T-helper 22 cell (primary cell): ENCODE data around the gene C12orf54.
"Not testable (repeated sequence)": the region's sequence is repeated elsewhere in the genome, so short reads cannot be mapped to it uniquely, and the experiment has no call there.

Experiments
- DNase-seq: peaks from one replicate; pipeline ENCODE4 v3.0.0-alpha.2; 2020; ENCODE audit warnings: low read depth

C12orf54 gene

DNA sequence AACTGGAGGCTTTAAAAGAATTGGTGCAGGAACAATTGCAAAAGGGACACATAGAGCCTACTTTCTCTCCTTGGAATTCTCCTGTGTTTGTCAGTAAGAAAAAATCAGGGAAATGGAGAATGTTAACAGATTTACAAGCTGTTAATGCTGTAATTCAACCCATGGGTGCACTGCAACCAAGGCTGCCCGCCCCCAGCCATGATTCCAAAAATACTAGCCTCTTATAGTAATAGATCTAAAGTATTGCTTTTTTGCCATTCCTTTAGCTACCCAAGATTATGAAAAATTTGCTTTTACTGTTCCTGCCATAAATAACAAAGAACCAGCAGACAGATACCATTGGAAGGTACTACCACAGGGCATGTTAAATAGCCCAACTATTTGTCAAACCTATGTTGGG, 27.8 kb downstream of the C12orf54 start:
- no peak for DNase-seq

DNA sequence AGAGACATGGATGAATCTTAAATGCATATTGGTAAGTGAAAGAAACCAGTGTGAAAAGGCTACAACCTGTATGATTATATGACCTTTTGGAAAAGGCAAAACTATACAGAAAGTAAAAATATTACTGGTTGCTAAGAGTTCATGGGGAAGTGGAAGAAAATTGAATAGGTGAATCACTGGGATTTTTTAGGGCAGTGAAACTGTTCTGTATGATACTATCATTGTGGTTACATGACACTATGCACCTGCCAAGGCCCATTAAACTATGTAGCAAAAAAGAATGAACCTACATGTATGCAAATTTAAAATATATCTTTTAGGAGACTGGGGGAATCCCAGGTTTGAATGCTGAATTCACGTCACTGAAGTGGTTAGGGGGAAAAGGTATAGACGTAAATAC, 30.6 kb downstream of the C12orf54 start:
- DNase-seq = no peak

DNA sequence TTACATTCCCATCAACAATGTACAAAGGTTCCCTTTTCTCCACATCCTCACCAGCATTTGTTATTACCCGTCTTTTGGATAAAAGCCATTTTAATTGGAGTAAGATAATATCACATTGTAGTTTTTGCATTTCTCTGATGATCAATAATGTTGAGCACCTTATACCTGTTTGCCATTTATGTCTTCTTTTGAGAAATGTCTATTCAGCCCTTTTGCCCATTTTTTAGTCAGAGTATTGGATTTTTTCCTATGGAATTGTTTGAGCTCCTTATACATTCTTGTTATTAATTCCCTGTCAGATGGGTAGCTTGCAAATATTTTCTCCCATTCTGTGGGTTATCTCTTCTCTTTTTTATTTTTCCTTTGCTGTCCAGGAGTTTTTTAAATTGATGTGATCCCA, 32.4 kb downstream of the C12orf54 start:
- no peak for DNase-seq

DNA sequence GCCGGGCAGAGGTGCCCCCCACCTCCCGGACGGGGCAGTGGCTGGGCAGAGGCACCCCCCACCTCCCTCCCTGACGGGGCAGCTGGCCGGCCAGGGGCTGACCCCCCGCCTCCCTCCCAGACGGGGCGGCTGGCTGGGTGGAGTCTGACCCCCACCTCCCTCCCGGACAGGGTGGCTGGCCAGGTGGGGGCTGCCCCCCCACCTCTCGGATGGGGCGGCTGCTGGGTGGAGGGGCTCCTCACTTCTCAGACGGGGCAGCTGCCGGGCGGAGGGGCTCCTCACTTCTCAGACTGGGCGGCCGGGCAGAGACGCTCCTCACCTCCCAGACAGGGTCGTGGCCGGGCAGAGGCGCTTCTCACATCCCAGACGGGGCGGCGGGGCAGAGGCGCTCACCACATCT, 38.1 kb downstream of the C12orf54 start:
- not testable (repeated sequence) for DNase-seq

DNA sequence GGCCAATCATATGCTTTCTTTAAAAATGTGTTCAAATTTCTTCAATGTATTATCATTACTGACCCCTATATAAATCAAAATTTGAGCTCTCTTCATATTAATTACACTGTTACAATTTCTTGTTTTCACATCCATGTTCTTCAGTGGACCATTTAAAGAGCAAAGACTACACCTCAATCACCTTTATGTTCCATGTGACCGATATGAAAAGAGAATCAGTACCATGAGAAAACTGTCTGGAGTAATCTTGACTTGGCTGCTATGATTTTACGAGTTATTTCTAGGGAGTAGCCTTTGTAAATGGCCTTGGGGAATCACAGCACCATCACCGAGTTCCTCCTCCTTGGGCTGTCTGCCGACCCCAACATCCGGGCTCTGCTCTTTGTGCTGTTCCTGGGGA, 43.0 kb downstream of the C12orf54 start, which contains the start of gene OR8S1:
TSS of gene OR8S1 (plus strand) at position 301 of the 400 bp plus-strand sequence. CDS start at position 301, 0 bp downstream.
- no peak for DNase-seq

DNA sequence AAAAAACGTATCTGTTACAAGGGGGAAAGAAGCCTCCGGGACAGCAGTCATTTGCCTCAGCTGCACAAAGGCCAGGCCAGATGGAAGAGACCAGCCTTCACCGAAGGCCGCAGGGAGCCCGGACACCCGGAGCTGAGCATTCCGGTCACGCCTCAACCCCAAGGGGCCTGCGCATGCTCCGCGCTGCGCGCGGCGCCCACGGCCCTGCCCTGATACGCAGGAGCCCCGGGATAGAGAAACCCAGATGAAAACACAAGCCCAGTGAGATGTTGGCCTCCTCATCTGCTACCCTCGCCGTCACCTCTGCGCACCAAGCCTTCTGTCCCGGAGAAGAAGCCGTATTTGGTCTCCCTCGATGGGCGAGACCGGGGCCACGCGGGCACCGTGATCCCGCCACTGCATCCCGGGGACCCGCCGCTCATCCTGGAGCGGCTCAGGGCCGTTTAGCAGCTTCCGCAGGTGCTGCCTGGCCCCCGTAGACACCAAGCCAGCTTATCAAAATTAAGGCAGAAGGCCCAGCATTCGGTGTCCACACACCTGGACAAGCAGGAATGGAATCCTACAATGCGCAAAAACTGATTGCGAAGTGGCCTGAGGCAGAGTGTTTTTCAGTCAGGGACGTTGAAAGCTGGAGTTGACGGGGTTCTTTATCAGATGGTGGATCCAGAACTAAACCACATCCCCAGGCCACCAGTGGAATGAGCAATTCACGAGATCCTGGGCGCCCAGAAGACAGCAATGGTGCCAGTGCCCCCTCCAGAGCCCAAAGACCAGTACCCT, 45.8 kb downstream of the C12orf54 start:
- no peak for DNase-seq

DNA sequence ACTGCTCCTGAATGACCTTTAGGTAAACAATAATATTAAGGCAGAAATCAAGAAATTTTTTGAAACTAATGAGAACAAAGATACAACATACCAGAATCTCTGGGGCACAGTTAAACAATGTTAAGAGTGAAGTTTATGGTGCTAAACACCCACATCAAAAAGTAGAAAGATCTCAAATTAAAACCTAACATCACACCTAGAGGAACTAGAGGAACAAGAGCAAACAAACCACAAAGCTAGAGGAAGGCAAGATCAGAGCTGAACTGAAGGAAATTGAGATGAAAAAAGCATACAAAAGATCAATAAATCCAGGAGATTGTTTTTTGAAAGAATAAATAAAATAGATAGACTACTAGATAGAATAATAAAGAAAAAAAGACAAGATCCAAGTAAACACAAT, 50.3 kb downstream of the C12orf54 start:
- DNase-seq = no peak

DNA sequence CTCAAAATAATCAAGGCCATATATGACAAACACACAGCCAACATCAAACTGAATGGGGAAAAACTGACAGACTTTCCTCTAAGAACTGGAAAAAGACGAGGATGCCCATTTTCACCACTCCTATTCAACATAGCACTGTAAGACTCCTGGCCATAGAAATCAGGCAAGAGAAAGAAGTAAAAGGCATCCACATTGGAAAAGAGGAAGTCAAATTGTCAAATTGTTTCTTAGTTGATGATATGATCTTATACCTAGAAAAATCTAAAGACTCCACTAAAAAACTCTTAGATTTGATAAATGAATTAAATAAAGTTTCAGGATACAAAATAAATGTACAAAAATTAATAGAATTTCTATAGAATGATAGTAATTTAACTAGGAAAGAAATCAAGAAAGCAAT, 54.3 kb downstream of the C12orf54 start:
- no peak for DNase-seq

DNA sequence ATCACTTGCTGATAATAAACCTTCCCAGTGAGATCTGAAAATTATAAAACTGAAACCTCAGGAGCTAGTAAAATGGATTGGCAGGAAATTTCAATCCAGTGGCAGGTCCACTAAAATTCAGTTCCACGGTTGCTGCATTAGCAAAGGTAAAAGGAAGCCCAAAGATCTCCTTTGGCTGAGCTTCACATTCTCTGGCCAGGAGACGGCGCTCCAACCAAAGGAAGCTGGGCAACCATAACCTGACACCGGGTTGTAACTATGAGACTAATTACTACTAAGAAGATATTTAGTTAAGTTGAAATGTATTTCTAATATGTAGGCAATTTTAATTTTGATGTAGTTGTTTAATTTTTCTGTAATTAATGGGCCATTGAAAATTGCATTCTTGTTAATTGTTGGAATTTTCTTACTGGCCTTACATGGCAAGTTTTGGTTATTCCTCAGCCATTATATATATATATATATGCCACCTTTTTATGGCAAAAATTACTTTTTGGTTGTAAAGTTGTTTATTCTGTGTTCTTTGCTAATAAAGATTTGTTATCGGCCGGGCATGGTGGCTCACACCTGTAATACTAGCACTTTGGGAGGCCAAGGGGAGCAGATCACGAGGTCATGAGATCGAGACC, 60.1 kb downstream of the C12orf54 start:
- DNase-seq = no peak

DNA sequence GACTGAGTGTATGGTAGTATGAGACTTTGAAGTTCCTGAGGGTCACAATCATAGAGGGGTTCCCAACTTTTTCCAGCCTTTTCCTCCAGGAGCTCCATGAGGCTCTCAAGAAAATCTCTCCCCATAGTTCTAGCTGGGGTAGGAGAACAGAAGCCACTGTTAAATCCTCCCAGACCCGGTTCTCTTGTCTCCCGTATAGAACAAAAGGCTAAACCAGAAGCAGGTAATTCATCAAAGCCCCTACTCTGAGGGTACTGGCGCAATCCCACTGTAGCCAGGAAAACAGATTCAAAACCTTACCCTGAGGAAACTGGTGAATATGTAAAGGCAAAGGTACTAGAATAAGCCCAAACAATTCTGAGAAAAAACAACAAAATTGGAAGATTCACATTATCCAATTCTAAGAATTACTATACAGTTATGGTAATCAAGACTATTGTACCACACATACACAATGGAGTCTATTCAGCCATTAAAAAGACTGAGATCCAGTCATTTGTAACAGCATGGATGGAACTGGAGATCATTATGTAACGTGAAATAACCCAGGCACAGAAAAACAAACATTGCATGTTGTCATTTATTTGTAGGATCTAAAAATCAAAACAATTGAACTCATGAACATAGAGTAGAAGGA, 63.7 kb downstream of the C12orf54 start:
- no peak for DNase-seq
